Measurements from ENCODE around the gene UMPS. TPM values are rescaled to one million over a fixed set of nuclear protein-coding genes. Genes with fewer than 3 reads are reported as not detected.

The UMPS gene
- total RNA-seq, 4 donors from 2014 or later, result 15.6 to 28.4 (median 23.0) TPM

- H3K27ac ChIP-seq, result peak overlapping the region in 3 of 4 donors; percentile 26 to 68 (median 66)
- H3K4me1 ChIP-seq, result peaks cover 0 to 15% (median 0%) of the 10 kb centered on the region in 4 donors
- TF ChIP-seq CTCF (IDR thresholded peaks at IDR 0.05) (no peak), POLR2A (IDR thresholded peaks at IDR 0.05) (no peak)
- H3K36me3 ChIP-seq, result peaks cover 0 to 6% (median 0%) of the 10 kb centered on the region in 3 donors
- H3K27me3 ChIP-seq, result no peaks in the 10 kb centered on the region
- H3K9me3 ChIP-seq, result no peaks in the 10 kb centered on the region
- DNase-seq, result no peak
- no peak overlapping the region for H3K4me3 ChIP-seq
Observed at GRCh38 chr3:124791142-124791541, 60.9 kb downstream of the UMPS start.

- H3K4me3 ChIP-seq, result no peak overlapping the region
- DNase-seq, result no peak
- TF ChIP-seq POLR2A (IDR thresholded peaks at IDR 0.05), result no peak
- peak overlapping the region in 3 of 4 donors; percentile 26 to 68 (median 66) for H3K27ac ChIP-seq
- H3K4me1 ChIP-seq, result peaks cover 0 to 9% (median 0%) of the 10 kb centered on the region in 4 donors
- H3K36me3 ChIP-seq, result peaks cover 0 to 11% (median 0%) of the 10 kb centered on the region in 3 donors
- H3K9me3 ChIP-seq, result no peaks in the 10 kb centered on the region
- H3K27me3 ChIP-seq, result no peaks in the 10 kb centered on the region
Observed at GRCh38 chr3:124791639-124792151, 61.4 kb downstream of the UMPS start.

GRCh38 chr3:124792341-124793040, 62.2 kb downstream of the UMPS start:
- Histone ChIP-seq H3K4me1 (peaks cover 0 to 1% (median 0%) of the 10 kb centered on the region in 4 donors), H3K4me3 (no peak overlapping the region), H3K27ac (peak overlapping the region in 2 of 4 donors; percentile 66 to 68), H3K36me3 (peaks cover 0 to 11% (median 0%) of the 10 kb centered on the region in 3 donors), H3K27me3 (no peaks in the 10 kb centered on the region), H3K9me3 (no peaks in the 10 kb centered on the region)
- no peak for DNase-seq
- no peak for TF ChIP-seq CTCF (IDR thresholded peaks at IDR 0.05)
- no peak for TF ChIP-seq POLR2A (IDR thresholded peaks at IDR 0.05)

GRCh38 chr3:124793054-124793739, 62.9 kb downstream of the UMPS start:
- Histone ChIP-seq H3K27me3 (no peaks in the 10 kb centered on the region), H3K9me3 (no peaks in the 10 kb centered on the region), H3K27ac (no peak overlapping the region), H3K36me3 (peaks cover 0 to 11% (median 0%) of the 10 kb centered on the region in 3 donors), H3K4me3 (no peak overlapping the region), H3K4me1 (no peaks in the 10 kb centered on the region)
- no peak for DNase-seq
- TF ChIP-seq POLR2A (IDR thresholded peaks at IDR 0.05) (no peak), CTCF (IDR thresholded peaks at IDR 0.05) (no peak)

GRCh38 chr3:124796477-124796876, 66.2 kb downstream of the UMPS start:
- Histone ChIP-seq H3K27ac (no peak overlapping the region), H3K27me3 (no peaks in the 10 kb centered on the region), H3K9me3 (no peaks in the 10 kb centered on the region), H3K4me3 (no peak overlapping the region), H3K36me3 (peaks cover 0 to 11% (median 0%) of the 10 kb centered on the region in 3 donors), H3K4me1 (peaks cover 0 to 12% (median 0%) of the 10 kb centered on the region in 4 donors)
- no peak for TF ChIP-seq CTCF (IDR thresholded peaks at IDR 0.05)
- TF ChIP-seq POLR2A (IDR thresholded peaks at IDR 0.05), result no peak
- no peak for DNase-seq

Measured in Peyer's patch (tissue), 4 donors.